Endothelial cell of umbilical vein (primary cell): ENCODE results near the gene NRG3. TPM values are rescaled to one million over a fixed set of nuclear protein-coding genes. Genes with fewer than 3 reads are reported as not detected.

Experiments
- BruUV-seq: library from RNA; stranded (reverse); fragments of 400-500 nt; replicated peaks from 2 replicates; lab custom pipeline; 2021; lab: Mats Ljungman, UMichigan
- CTCF ChIA-PET: fragments of 300-600, 350-600 bp; sonication (Branson Sonifier 250); formaldehyde crosslinking; loops from one replicate; lab custom pipeline; 2021; ENCODE audit warnings: antibody characterized with exemption, inconsistent platforms; lab: Charles Lee
- POLR2A ChIA-PET: fragments of 300-600, 350-600 bp; sonication (Branson Sonifier 250); formaldehyde crosslinking; loops from one replicate; lab custom pipeline; 2021; ENCODE audit warnings: antibody characterized with exemption, inconsistent platforms; lab: Charles Lee
- DNase-seq: peaks from one replicate; pipeline ENCODE4 v3.0.0-alpha.2; 2011; ENCODE audit warnings: low read depth, low spot score
- FAIRE-seq: peaks from 2 replicates; lab custom pipeline; 2011; peaks lifted over from hg19 to GRCh38; lab: Jason Lieb, UNC
- H2AFZ ChIP-seq: 2 replicates; pipeline ENCODE4 v1.6.0; 2012; ENCODE audit warnings: low read depth, low read length, control low read depth, inconsistent platforms
- H3K27ac ChIP-seq: 2 replicates; pipeline ENCODE4 v1.5.1; 2011; ENCODE audit warnings: low read depth, mild to moderate bottlenecking, control low read depth, low read length, moderate library complexity; ENCODE audit not compliant: insufficient read depth
- H3K27me3 ChIP-seq, 2 experiments: 2 replicates each; pipeline versions ENCODE4 v1.6.0 to v1.6.1; 2011; ENCODE audit warnings: low read length in 2 of 2, mixed read lengths in 1 of 2; ENCODE audit not compliant: control insufficient read depth in 2 of 2, insufficient read depth in 2 of 2
- H3K36me3 ChIP-seq, 2 experiments: 2 replicates in 1 of 2; 3 replicates in 1 of 2; pipeline ENCODE4 v1.5.1; 2011; ENCODE audit warnings: low read length in 2 of 2, mild to moderate bottlenecking in 1 of 2, moderate library complexity in 1 of 2; ENCODE audit not compliant: control insufficient read depth in 2 of 2, insufficient read depth in 2 of 2; ENCODE audit errors: extremely low read depth in 1 of 2
- H3K4me1 ChIP-seq: 3 replicates; pipeline ENCODE4 v1.5.1; 2011; ENCODE audit warnings: mild to moderate bottlenecking, low read length; ENCODE audit not compliant: control insufficient read depth, insufficient read depth; ENCODE audit errors: extremely low read depth
- H3K4me2 ChIP-seq: 2 replicates; pipeline ENCODE4 v1.6.1; 2011; ENCODE audit warnings: low read length, control low read depth, mixed read lengths; ENCODE audit not compliant: insufficient read depth
- H3K4me3 ChIP-seq, 3 experiments: fragments of 200-600 bp in 1 of 3; sonication (generic), shearing (Covaris generic) in 1 of 3; replicated peaks in 1 of 3; 2 replicates each; pipeline ENCODE4 v1.5.1; 2011 to 2016; ENCODE audit warnings: control low read depth in 3 of 3, low read length in 3 of 3, mild to moderate bottlenecking in 2 of 3, inconsistent platforms in 1 of 3, low read depth in 1 of 3, moderate library complexity in 1 of 3; ENCODE audit not compliant: insufficient read depth in 1 of 3
- H3K79me2 ChIP-seq: 2 replicates; pipeline ENCODE4 v1.6.0; 2012; ENCODE audit warnings: low read length, inconsistent platforms; ENCODE audit not compliant: control insufficient read depth, insufficient read depth
- H3K9ac ChIP-seq: replicated peaks from 2 replicates; pipeline ENCODE3; 2011; ENCODE audit warnings: low read length, control low read depth; ENCODE audit not compliant: insufficient read depth; ENCODE audit errors: extremely low read depth
- H3K9me1 ChIP-seq: replicated peaks from 3 replicates; pipeline ENCODE4 v1.6.0; 2011; ENCODE audit warnings: mild to moderate bottlenecking, low read length; ENCODE audit not compliant: control insufficient read depth, insufficient read depth; ENCODE audit errors: extremely low read depth
- H3K9me3 ChIP-seq: replicated peaks from 2 replicates; pipeline ENCODE4 v1.5.1; 2012; ENCODE audit warnings: low read length, inconsistent platforms; ENCODE audit not compliant: control insufficient read depth, insufficient read depth
- H4K20me1 ChIP-seq: replicated peaks from 2 replicates; pipeline ENCODE3; 2011; ENCODE audit warnings: mild to moderate bottlenecking, low read length; ENCODE audit not compliant: control insufficient read depth, insufficient read depth; ENCODE audit errors: extremely low read depth
- EZH2 ChIP-seq: IDR thresholded peaks from 2 replicates; pipeline ENCODE4 v1.6.1; 2012; ENCODE audit warnings: borderline replicate concordance, low read depth, mild to moderate bottlenecking, moderate library complexity, low read length, inconsistent platforms; ENCODE audit not compliant: severe bottlenecking
- FOS ChIP-seq: IDR thresholded peaks from 2 replicates; pipeline ENCODE4 v1.6.1; 2011; ENCODE audit warnings: mild to moderate bottlenecking, low read length, moderate library complexity, borderline replicate concordance; ENCODE audit not compliant: insufficient read depth
- GATA2 ChIP-seq: IDR thresholded peaks from 2 replicates; pipeline ENCODE4 v1.7.0; 2011; ENCODE audit warnings: low read depth, mild to moderate bottlenecking, moderate library complexity, mixed read lengths, low read length; ENCODE audit not compliant: insufficient read length, insufficient read depth
- JUN ChIP-seq: IDR thresholded peaks from 2 replicates; pipeline ENCODE4 v1.6.1; 2011; ENCODE audit warnings: borderline replicate concordance, low read depth; ENCODE audit not compliant: insufficient read length, insufficient read depth
- MYC ChIP-seq: IDR thresholded peaks from one replicate; pipeline ENCODE4 v1.6.1; 2011; ENCODE audit warnings: mild to moderate bottlenecking, low read depth, low read length
- POLR2A ChIP-seq: IDR thresholded peaks from 2 replicates; pipeline ENCODE4 v1.6.1; 2012; ENCODE audit warnings: low read depth, mild to moderate bottlenecking, control low read depth, low read length
- POLR2AphosphoS5 ChIP-seq: IDR thresholded peaks from 2 replicates; pipeline ENCODE4 v1.6.1; 2012; ENCODE audit warnings: low read depth, mild to moderate bottlenecking, control low read depth, low read length, moderate library complexity; ENCODE audit not compliant: insufficient read depth
- dilution Hi-C: fragments of 300-500 bp; cut with MboI; formaldehyde crosslinking; loops from one replicate; pipeline ENCODE4 v1.15.0; 2019; ENCODE audit warnings: low sequenced_read_pairs; ENCODE audit not compliant: extremely low pct_ligation_motif_present
- intact Hi-C: fragments of 100-400 bp; cut with micrococcal nuclease; formaldehyde crosslinking; loops from one replicate; pipeline ENCODE4 v1.10.0; 2022
- polyA plus RNA-seq, 4 experiments: library from polyadenylated mRNA; depleted of rRNA in 3 of 4; stranded (reverse) in 3 of 4; unstranded in 1 of 4; fragments of >200 nt; gene quantifications; 2 replicates each; pipeline versions ENCODE4 v1.2.1 to v1.2.3, GENCODE V29; 2011 to 2012; ENCODE audit warnings: missing spikeins in 1 of 4
- total RNA-seq: library from RNA; stranded (reverse); gene quantifications from 2 replicates; pipeline ENCODE4 v1.2.3, GENCODE V29; 2021
- TF ChIP-seq, protein P1 (sequence below), 2 donors: IDR thresholded peaks; 1 replicate in 1 of 2; 2 replicates in 1 of 2; pipeline ENCODE4 v1.5.1; 2011; ENCODE audit warnings: low read length in 2 of 2, mild to moderate bottlenecking in 2 of 2, moderate library complexity in 2 of 2, control low read depth in 1 of 2, inconsistent platforms in 1 of 2, low read depth in 1 of 2; ENCODE audit not compliant: insufficient read depth in 1 of 2; ENCODE audit errors: extremely low read depth in 1 of 2
- TF ChIP-seq, protein P2 (sequence below): IDR thresholded peaks from 2 replicates; pipeline ENCODE4 v1.6.1; 2011; ENCODE audit not compliant: insufficient read depth, insufficient read length

NRG3 gene
- total and polyA plus RNA-seq, 2 donors (not counting 3 experiments of a cell fraction or from before 2014, with no cell fraction given), result 1.9 to 3.9 TPM

DNA sequence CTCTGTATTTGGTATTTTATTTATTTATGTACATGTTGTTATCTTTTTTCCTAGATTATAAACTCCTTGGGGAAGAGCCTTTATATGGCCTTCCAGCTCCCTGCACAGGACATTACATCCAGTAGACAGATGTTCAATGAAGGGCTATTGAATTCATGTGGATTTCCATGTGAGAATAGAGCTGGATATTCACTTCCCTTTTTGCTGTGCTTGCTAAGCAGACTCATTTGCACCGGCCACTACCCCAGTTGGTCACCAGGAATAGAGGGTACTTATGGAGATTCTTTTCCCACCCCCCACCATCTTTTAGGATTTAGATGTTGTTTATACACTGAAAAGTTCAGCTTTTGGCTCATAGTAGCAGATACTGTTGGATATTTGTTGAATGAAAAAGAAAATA is 374.1 kb downstream of the NRG3 start:
- no peaks in the 10 kb centered on the region for H3K79me2 ChIP-seq
- FAIRE-seq (no peak), DNase-seq (no peak)
- dilution Hi-C loops, result no loop called here
- H3K4me2 ChIP-seq, result no peak overlapping the region
- intact Hi-C loops, result no loop called here
- H3K27ac ChIP-seq, result no peak overlapping the region
- POLR2A ChIA-PET, result no interaction called here
- no peak overlapping the region for H2AFZ ChIP-seq
- no peaks in the 10 kb centered on the region for H3K4me1 ChIP-seq
- CTCF ChIA-PET, result no interaction called here
- H4K20me1 ChIP-seq, result no peaks in the 10 kb centered on the region
- H3K9me3 ChIP-seq, result no peaks in the 10 kb centered on the region
- no peak overlapping the region for H3K9ac ChIP-seq
- BruUV-seq, result no TSS peak
- H3K27me3 ChIP-seq, result no peaks in the 10 kb centered on the region
- no peaks in the 10 kb centered on the region for H3K36me3 ChIP-seq
- H3K4me3 ChIP-seq, result no peak overlapping the region
- TF ChIP-seq, protein P1, sequence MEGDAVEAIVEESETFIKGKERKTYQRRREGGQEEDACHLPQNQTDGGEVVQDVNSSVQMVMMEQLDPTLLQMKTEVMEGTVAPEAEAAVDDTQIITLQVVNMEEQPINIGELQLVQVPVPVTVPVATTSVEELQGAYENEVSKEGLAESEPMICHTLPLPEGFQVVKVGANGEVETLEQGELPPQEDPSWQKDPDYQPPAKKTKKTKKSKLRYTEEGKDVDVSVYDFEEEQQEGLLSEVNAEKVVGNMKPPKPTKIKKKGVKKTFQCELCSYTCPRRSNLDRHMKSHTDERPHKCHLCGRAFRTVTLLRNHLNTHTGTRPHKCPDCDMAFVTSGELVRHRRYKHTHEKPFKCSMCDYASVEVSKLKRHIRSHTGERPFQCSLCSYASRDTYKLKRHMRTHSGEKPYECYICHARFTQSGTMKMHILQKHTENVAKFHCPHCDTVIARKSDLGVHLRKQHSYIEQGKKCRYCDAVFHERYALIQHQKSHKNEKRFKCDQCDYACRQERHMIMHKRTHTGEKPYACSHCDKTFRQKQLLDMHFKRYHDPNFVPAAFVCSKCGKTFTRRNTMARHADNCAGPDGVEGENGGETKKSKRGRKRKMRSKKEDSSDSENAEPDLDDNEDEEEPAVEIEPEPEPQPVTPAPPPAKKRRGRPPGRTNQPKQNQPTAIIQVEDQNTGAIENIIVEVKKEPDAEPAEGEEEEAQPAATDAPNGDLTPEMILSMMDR (IDR thresholded peaks at IDR 0.05; ENCODE audit: extremely low read depth in 1 of 2, insufficient read depth in 1 of 2, low read depth in 1 of 2, low read length in 2 of 2), result no peak
- TF ChIP-seq POLR2A (no peak), EZH2 (no peak), FOS (no peak), JUN (no peak), POLR2AphosphoS5 (no peak), GATA2 (no peak), MYC (no peak)
- TF ChIP-seq, protein P2, sequence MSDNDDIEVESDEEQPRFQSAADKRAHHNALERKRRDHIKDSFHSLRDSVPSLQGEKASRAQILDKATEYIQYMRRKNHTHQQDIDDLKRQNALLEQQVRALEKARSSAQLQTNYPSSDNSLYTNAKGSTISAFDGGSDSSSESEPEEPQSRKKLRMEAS, result no peak
- H3K9me1 ChIP-seq, result no peaks in the 10 kb centered on the region
